CD4-positive, alpha-beta T cell treated with Interleukin-12 subunit alpha and Interleukin-12 subunit beta, for 1 hour (primary cell): ENCODE results near the gene OLFM1.
"Not testable (repeated sequence)": the region's sequence is repeated elsewhere in the genome, so short reads cannot be mapped to it uniquely, and the experiment has no call there.

Source experiments
- DNase-seq: peaks from one replicate; pipeline ENCODE4 v3.0.0-alpha.2; 2020

The OLFM1 gene

DNA sequence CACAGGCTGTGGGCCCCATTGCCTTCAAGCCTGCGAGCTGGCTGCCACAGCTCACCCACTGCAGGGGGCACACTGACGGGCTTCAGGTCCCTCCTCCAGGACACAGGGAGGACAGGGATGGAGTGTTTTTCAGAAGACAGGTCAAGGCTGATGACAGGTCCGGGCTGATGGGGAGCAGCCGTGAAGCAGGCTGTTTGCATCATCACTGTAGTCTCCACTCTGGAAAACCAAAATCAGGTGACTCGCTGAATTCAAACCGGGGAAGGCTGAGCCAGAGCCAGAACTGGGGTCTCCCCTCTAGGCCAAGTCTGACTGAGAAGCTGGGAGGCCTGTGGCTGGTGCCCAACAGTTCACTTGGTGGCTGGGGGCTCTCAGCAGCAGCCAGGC is 48.5 kb downstream of the OLFM1 start:
- DNase-seq = no peak

DNA sequence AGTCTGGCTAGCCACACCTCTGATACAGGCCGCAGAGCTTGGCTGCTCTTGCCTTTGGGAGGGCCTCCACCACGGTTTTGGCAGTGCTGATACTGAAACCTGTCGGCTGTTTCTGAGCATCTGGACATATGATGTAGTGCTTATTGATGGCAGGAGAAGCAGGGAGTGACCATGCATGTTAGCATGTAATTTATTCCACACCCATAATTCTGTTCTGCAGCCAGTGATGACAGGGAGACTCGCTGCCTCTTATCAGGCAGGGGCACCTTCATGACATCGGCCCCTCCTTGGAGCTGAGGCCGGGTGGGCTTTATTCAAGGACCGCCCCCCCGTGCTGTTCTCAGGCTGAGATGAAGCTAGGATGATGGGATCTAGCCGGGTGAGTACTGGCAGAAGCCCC is 49.0 kb downstream of the OLFM1 start:
- DNase-seq = no peak

DNA sequence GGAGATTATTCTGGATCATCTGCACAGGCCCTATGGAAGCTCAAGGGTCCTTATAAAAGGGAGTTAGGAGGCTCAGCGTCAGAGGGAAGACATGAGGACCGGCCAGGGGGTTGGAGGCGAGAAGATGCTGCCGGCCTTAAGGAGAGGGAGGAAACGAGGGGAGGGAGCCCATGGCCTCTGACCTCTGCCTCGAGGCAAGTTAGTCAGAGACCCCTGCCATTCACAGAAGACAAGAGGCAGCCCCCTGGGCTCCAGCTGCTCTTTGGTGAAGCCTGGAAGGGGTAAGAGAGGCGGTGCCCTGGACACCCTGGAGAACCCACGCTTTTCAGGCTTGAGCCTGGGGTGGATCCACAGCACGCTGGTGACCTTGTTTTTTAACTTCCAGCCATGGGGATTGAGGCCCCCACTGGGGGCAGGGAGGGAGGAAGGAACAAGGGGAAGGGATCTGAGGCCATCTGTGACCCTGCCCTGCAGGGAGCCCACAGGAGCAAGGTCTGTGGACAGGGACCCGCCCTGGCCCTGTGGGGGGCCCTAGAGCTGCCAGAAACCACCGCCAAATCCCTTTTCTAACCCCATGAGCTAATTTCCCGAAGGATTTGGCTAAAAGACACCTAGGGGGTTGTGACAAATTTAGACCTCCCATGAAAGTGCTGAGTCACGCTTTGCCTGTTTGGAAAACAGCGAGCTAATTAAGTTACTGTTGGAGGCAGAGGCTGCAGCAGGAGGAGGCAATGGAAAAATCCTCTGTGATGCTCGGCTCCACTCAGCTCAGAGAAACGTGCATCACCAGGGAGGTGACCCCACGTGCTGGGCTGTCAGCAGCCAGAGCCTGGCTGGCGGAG is 49.7 kb downstream of the OLFM1 start:
- no peak for DNase-seq

DNA sequence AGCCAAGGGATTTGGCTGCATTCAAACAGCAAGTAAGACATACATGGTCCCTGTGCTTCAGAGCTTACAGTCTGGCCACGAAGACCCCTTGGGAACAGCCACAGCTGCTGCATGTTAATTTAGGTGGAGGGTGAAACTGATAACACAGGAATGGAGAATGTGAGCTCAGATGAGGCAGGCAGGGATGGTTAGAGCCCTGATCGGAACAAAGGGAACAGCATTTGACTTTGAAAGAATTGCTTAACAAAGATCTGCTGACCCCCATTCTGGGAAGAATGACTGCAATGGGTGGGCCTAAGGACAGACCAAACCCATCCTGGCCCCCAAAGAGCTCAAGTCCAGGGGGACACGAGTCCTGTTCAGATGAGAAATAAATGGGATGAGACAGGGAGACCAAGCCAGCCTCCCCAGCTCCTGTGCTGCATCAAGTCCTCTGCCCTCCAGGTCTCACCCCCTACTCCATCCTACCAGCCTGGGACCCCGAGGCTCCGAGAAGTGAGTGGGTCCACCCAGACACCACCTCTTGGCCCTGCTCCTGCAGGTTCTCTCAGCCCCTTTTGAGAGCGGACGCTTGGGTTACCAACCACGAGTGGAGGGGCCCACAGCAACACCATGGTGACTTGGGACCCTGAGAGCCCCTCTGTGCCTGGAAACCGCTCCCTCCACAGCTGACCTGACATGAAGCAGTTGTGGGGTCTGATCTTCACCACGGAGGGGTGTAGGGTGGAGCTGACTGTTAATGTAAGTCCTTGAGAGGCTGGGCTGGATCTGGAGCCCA is 50.8 kb downstream of the OLFM1 start:
- no peak for DNase-seq

DNA sequence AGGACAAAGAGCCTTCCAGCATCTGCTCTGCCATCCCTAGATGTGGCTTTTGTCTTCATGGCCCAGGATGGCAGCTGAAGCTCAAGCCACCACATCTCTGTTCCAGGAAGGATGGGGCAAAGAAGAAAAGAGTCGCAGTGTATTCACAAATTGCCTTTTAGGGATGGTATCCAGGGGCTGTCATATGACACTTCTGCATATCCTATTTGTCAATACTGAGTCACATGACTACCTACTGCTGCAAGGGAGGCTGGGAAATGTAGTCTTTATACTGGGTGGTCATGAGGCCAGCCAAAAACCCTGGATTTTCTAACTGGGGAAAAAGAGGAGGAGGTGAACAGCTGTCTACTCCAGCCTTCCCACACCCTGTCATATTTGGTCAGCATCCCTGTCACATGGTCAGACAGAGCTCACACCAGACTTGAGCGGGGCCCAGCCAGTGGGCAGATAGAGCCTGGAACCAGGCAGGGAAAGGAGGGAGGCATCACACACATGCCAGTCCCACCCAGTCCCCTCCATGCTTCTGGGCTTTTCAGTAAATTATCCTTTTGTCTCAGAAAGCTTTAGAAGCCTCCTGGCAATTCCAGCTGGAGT is 52.0 kb downstream of the OLFM1 start:
- no peak for DNase-seq

GRCh38 chr9:135141183-135141774 is 53.8 kb downstream of the OLFM1 start:
- DNase-seq = no peak

GRCh38 chr9:135144581-135145170 is 57.2 kb downstream of the OLFM1 start:
- no peak for DNase-seq

GRCh38 chr9:135145312-135145711 is 57.8 kb downstream of the OLFM1 start:
- DNase-seq = no peak

DNA sequence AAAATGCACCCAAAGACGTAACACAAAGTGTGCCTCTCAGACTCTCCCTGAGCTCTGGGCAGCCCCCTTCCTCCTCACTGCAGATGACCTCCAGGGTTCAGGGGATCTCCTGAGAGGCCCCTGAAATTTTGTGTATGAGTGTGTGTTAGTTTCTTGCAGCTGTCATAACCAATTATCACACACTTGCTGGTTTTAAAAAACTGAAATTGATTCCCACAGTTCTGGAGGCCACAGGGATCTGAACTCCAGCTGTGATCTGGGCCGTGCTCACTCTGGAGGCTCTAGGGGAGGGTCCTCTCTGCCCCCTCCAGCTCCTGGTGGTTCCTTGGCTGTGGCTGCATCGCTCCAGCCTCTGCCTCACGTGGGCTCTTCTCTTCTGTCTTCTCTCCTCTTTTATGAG is 58.8 kb downstream of the OLFM1 start:
- DNase-seq = no peak

GRCh38 chr9:135146766-135147473 is 59.5 kb downstream of the OLFM1 start:
- DNase-seq = no peak

- no peak for DNase-seq
These were observed 60.0 kb downstream of the OLFM1 start for GRCh38 chr9:135147474-135147805.

- no peak for DNase-seq
These were observed 60.5 kb downstream of the OLFM1 start for GRCh38 chr9:135147938-135148337.

GRCh38 chr9:135148386-135148785 is 60.9 kb downstream of the OLFM1 start:
- no peak for DNase-seq

- DNase-seq = not testable (repeated sequence)
These were observed 62.4 kb downstream of the OLFM1 start for GRCh38 chr9:135149901-135150300.

DNA sequence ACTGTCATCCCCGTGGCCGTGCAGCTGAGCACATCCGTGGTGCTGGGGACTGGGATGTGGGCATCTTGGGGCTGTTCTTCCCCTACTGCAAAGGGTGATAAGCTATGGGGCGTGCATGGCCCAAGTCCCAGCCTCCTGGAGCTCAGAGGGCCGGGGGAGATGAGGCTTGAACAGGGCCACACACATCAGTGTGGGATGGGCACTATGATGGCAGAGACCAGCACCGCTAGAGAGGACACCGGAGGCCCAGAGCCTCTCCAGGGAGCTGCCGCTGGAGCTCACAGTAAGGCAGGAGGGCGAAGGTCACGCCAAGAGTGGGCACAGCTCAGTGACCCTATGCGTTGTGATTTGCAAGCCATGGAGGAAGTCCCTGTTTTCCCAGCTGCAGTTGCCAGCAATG is 63.5 kb downstream of the OLFM1 start:
- DNase-seq = no peak

- no peak for DNase-seq
These were observed 64.5 kb downstream of the OLFM1 start for GRCh38 chr9:135151757-135152613.

- no peak for DNase-seq
These were observed 65.3 kb downstream of the OLFM1 start for GRCh38 chr9:135152614-135153334.

GRCh38 chr9:135154050-135154615 is 66.7 kb downstream of the OLFM1 start:
- no peak for DNase-seq

DNA sequence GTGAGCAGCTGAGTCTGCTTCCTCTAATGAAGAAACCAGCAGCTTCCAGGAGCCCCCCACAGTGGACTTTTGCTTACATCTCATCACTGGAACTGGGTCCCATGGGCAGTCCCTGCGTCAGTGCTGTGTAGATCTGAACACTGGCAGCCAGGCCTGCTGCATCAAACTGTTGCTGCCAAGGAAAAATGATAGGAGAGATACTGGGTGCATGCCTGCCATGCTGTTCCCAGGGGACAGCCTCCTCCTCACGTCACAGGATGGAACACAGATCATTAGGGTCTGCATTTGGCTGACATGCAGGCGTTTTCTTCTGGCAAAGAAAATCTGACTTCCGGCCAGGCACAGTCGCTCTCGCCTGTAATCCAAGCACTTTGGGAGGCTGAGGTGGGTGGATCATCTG is 67.9 kb downstream of the OLFM1 start:
- no peak for DNase-seq
